B cell (primary cell): ENCODE results near the gene PPP2R3A. TPM values are rescaled to one million over a fixed set of nuclear protein-coding genes. Genes with fewer than 3 reads are reported as not detected.

ENCODE experiments used
- ATAC-seq: fragments of 200-7000 bp; cut with Tn5 transposase; one replicate; pipeline ENCODE4 v1.10.0; 2021; ENCODE audit warnings: low read depth, mild to moderate bottlenecking, moderate number of reproducible peaks, moderate library complexity
- CTCF ChIA-PET: fragments of 350-600 bp; sonication (Branson Sonifier 250); formaldehyde crosslinking; loops from one replicate; lab custom pipeline; 2021; ENCODE audit warnings: antibody characterized with exemption, inconsistent platforms; lab: Charles Lee
- POLR2A ChIA-PET: fragments of 350-600 bp; sonication (Branson Sonifier 250); formaldehyde crosslinking; loops from one replicate; lab custom pipeline; 2021; ENCODE audit warnings: antibody characterized with exemption; lab: Charles Lee
- DNase-seq: peaks from one replicate; pipeline ENCODE4 v3.0.0; 2013
- H2AFZ ChIP-seq: 2 replicates; pipeline ENCODE4 v1.6.1; 2012; ENCODE audit warnings: mild to moderate bottlenecking, low read depth, low read length; ENCODE audit not compliant: insufficient read depth, poor library complexity, severe bottlenecking
- H3K27ac ChIP-seq, 2 donors: 1 replicate in 1 of 2; 2 replicates in 1 of 2; pipeline ENCODE4 v1.5.1; 2012 to 2013; ENCODE audit warnings: low read length in 2 of 2, mild to moderate bottlenecking in 2 of 2, moderate library complexity in 1 of 2
- H3K27me3 ChIP-seq, 4 experiments: fragments of 200-600 bp in 1 of 4; sonication (generic) in 1 of 4; replicated peaks in 1 of 4; 1 replicate in 2 of 4; 2 replicates in 2 of 4; pipeline versions ENCODE4 v1.6.1 to v1.7.0; 2013 to 2016; ENCODE audit warnings: low read length in 3 of 4, mild to moderate bottlenecking in 2 of 4, mixed read lengths in 1 of 4, moderate library complexity in 1 of 4; ENCODE audit not compliant: insufficient read depth in 4 of 4, control insufficient read depth in 3 of 4; ENCODE audit errors: control extremely low read depth in 1 of 4
- H3K36me3 ChIP-seq, 2 experiments: replicated peaks in 1 of 2; 1 replicate in 1 of 2; 2 replicates in 1 of 2; pipeline versions ENCODE4 v1.6.1 to v1.7.1; 2013; ENCODE audit warnings: low read length in 1 of 2; ENCODE audit not compliant: insufficient read depth in 2 of 2, control insufficient read depth in 1 of 2; ENCODE audit errors: control extremely low read depth in 1 of 2, extremely low read depth in 1 of 2
- H3K4me1 ChIP-seq, 2 donors: fragments of 200-600 bp in 1 of 2; sonication (generic) in 1 of 2; 1 replicate in 1 of 2; 2 replicates in 1 of 2; pipeline versions ENCODE4 v1.5.1 to v1.6.1; 2013 to 2017; ENCODE audit warnings: low read length in 2 of 2; ENCODE audit not compliant: control insufficient read depth in 2 of 2, insufficient read depth in 2 of 2
- H3K4me2 ChIP-seq: replicated peaks from 2 replicates; pipeline ENCODE3; 2012; ENCODE audit warnings: mild to moderate bottlenecking, low read depth, low read length; ENCODE audit not compliant: poor library complexity, severe bottlenecking
- H3K4me3 ChIP-seq, 5 experiments: fragments of 200-600 bp in 1 of 5; sonication (generic) in 1 of 5; 1 replicate in 3 of 5; 2 replicates in 2 of 5; pipeline versions ENCODE4 v1.5.1 to v1.7.0; 2011 to 2016; ENCODE audit warnings: low read length in 4 of 5, mild to moderate bottlenecking in 4 of 5, low read depth in 2 of 5, control low read depth in 1 of 5, moderate library complexity in 1 of 5; ENCODE audit not compliant: insufficient read depth in 1 of 5; ENCODE audit errors: control extremely low read depth in 1 of 5, extremely low read depth in 1 of 5
- H3K79me2 ChIP-seq: fragments of 200-600 bp; sonication (generic); one replicate; pipeline ENCODE4 v1.6.0; 2016; ENCODE audit warnings: low read length; ENCODE audit not compliant: control insufficient read depth, insufficient read depth
- H3K9ac ChIP-seq: fragments of 200-600 bp; sonication (generic); 2 replicates; pipeline ENCODE4 v1.6.1; 2017; ENCODE audit warnings: mild to moderate bottlenecking, low read length, moderate library complexity
- H3K9me3 ChIP-seq, 3 donors: one replicate each; pipeline versions ENCODE4 v1.6.1 to v1.7.1; 2013; ENCODE audit warnings: low read length in 2 of 3; ENCODE audit not compliant: control insufficient read depth in 2 of 3, insufficient read depth in 1 of 3; ENCODE audit errors: control extremely low read depth in 1 of 3
- H4K20me1 ChIP-seq: 2 replicates; pipeline ENCODE4 v1.6.0; 2012; ENCODE audit warnings: mild to moderate bottlenecking, low read length; ENCODE audit not compliant: insufficient read depth, control insufficient read depth, poor library complexity, severe bottlenecking
- H3K27ac Mint-ChIP-seq: one replicate; pipeline ENCODE4 v1.8.0; 2021; ENCODE audit warnings: mixed read lengths
- H3K27me3 Mint-ChIP-seq: one replicate; pipeline ENCODE4 v1.8.0; 2021; ENCODE audit warnings: mixed read lengths
- H3K4me1 Mint-ChIP-seq: one replicate; pipeline ENCODE4 v1.8.0; 2021; ENCODE audit warnings: mixed read lengths
- H3K4me3 Mint-ChIP-seq: one replicate; pipeline ENCODE4 v1.8.0; 2021; ENCODE audit warnings: mixed read lengths
- H3K9me3 Mint-ChIP-seq: one replicate; pipeline ENCODE4 v1.8.0; 2022; ENCODE audit warnings: mixed read lengths; ENCODE audit not compliant: insufficient read depth
- CTCF ChIP-seq: fragments of 200-600 bp; IDR thresholded peaks from one replicate; pipeline ENCODE4 v1.8.0; 2022; ENCODE audit warnings: antibody characterized with exemption, mild to moderate bottlenecking
- EZH2 ChIP-seq: IDR thresholded peaks from 2 replicates; pipeline ENCODE4 v1.6.1; 2012; ENCODE audit warnings: borderline replicate concordance, low read depth, mild to moderate bottlenecking, moderate library complexity, low read length; ENCODE audit not compliant: insufficient read depth, poor library complexity, severe bottlenecking
- WGBS: methylation state at CpG from one replicate; pipeline ENCODE4 v1.1.5; 2013; ENCODE audit warnings: missing lambda C conversion rate; ENCODE audit not compliant: insufficient coverage; 5-methylcytosine and 5-hydroxymethylcytosine counted together
- intact Hi-C: fragments of 100-400 bp; cut with micrococcal nuclease; formaldehyde crosslinking; loops from one replicate; pipeline ENCODE4 v1.10.0; 2022
- polyA plus RNA-seq: library from polyadenylated mRNA; depleted of rRNA; stranded (reverse); fragments of >200 nt; gene quantifications from 2 replicates; pipeline ENCODE4 v1.2.3, GENCODE V29; 2012
- total RNA-seq, 2 donors: library from RNA; stranded (reverse); fragments of 120-200 nt in 1 of 2; gene quantifications; 1 replicate in 1 of 2; 2 replicates in 1 of 2; pipeline versions ENCODE4 v1.2.3 to v1.2.4, GENCODE V29; 2013 to 2022

The PPP2R3A gene
- total and polyA plus RNA-seq, 2 donors (not counting 1 experiment from before 2014, with no cell fraction given) = 0.03 to 0.22 TPM

DNA sequence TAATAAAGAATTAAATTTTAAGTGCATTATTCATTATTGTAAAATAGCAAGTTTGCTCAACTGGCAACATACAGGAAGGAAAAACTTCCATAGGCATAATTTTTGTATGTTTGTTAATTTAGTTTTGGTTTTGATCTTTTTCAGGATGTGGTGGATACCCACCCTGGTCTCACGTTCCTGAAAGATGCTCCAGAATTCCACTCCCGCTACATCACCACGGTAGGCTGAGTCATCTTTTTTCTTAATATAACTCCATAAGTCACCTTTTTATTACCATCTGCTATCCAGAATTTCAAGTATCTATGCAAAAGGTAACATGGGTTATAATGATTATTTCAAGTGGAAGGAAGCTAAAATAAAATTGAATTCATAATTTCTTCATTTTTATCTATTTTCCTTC, 104.8 kb downstream of the PPP2R3A start:
- intact Hi-C loops = loop anchor here (10.0 kb wide), 1 partner anchor 1904 kb away; no protein-coding TSS in a partner anchor
- CTCF ChIA-PET = interaction anchor here (1.1 to 4.6 kb wide), 4 partner anchors 9 to 944 kb away, joined by 4 to 62 read pairs (median 6); partner anchors contain the start of gene STAG1
- WGBS = no CpG with 5 or more reads among the region's 3 CpGs

More for the DNA sequence above, 104.8 kb downstream of the PPP2R3A start:
- no peaks in the 10 kb centered on the region for H3K4me1 ChIP-seq
- no peak overlapping the region for H3K9ac ChIP-seq
- H4K20me1 ChIP-seq = no peaks in the 10 kb centered on the region
- no peaks in the 10 kb centered on the region for H3K36me3 ChIP-seq
- H3K27me3 ChIP-seq = peaks cover 0 to 3% (median 0%) of the 10 kb centered on the region in 4 experiments
- H3K4me3 ChIP-seq = no peak overlapping the region
- Mint-ChIP-seq H3K4me3 (no peak overlapping the region), H3K9me3 (no peaks in the 10 kb centered on the region), H3K4me1 (no peaks in the 10 kb centered on the region), H3K27me3 (peaks cover 4% of the 10 kb centered on the region), H3K27ac (no peak overlapping the region)
- H3K79me2 ChIP-seq = no peaks in the 10 kb centered on the region
- H3K27ac ChIP-seq = no peak overlapping the region
- DNase-seq (no peak), ATAC-seq (no peak)
- no peak overlapping the region for H3K4me2 ChIP-seq
- no peaks in the 10 kb centered on the region for H3K9me3 ChIP-seq
- TF ChIP-seq CTCF (no peak), EZH2 (no peak)
- POLR2A ChIA-PET = no interaction called here
- H2AFZ ChIP-seq = no peak overlapping the region
